SK-N-SH treated with all-trans-retinoic acid at 6 μM for 48 hours (cell line): ENCODE measurements around the gene ATP1A2.
"Not testable (repeated sequence)": the region's sequence is repeated elsewhere in the genome, so short reads cannot be mapped to it uniquely, and the experiment has no call there.

Experiments used
- GLIS3 ChIP-seq: fragments of 250-450 bp; sonication (Bioruptor Pico); IDR thresholded peaks from 2 replicates; pipeline ENCODE4 v1.5.0; 2020; ENCODE audit warnings: mild to moderate bottlenecking, moderate library complexity
- SNAI2 ChIP-seq: fragments of 250-450 bp; sonication (Bioruptor Pico); IDR thresholded peaks from 2 replicates; pipeline ENCODE4 v1.5.0; 2020; ENCODE audit warnings: mild to moderate bottlenecking, moderate library complexity
- ZFP3 ChIP-seq: fragments of 250-450 bp; sonication (Bioruptor Pico); IDR thresholded peaks from 2 replicates; pipeline ENCODE4 v1.5.0; 2020; ENCODE audit warnings: mild to moderate bottlenecking, moderate library complexity
- ZFP30 ChIP-seq: fragments of 450-650 bp; formaldehyde crosslinking; IDR thresholded peaks from 2 replicates; pipeline ENCODE4 v1.5.0; 2022; ENCODE audit warnings: mild to moderate bottlenecking, moderate library complexity
- ZNF565 ChIP-seq: fragments of 450-650 bp; formaldehyde crosslinking; conservative IDR thresholded peaks from 2 replicates; pipeline ENCODE4 v1.5.0; 2020; ENCODE audit warnings: low read depth, mild to moderate bottlenecking, moderate library complexity
- TF ChIP-seq, protein P1 (sequence below): fragments of 250-450 bp; sonication (Bioruptor Pico); IDR thresholded peaks from 2 replicates; pipeline ENCODE4 v1.5.1; 2020; ENCODE audit warnings: low read depth, mild to moderate bottlenecking, moderate library complexity
- TF ChIP-seq, protein P2 (sequence below): fragments of 250-450 bp; sonication (Bioruptor Pico); IDR thresholded peaks from 2 replicates; pipeline ENCODE4 v1.8.0; 2020; ENCODE audit warnings: mild to moderate bottlenecking, moderate library complexity, borderline replicate concordance
- TF ChIP-seq, protein P3 (sequence below): fragments of 250-450 bp; sonication (Bioruptor Pico); IDR thresholded peaks from 2 replicates; pipeline ENCODE4 v1.8.0; 2021; ENCODE audit warnings: low read depth, mild to moderate bottlenecking, moderate library complexity, borderline replicate concordance

GRCh38 chr1:160126342-160126741 lies 10.8 kb downstream of the ATP1A2 start:
- not testable (repeated sequence) for TF ChIP-seq ZFP30; ZFP3 (CRISPR knock-in tag); GLIS3 (CRISPR knock-in tag); ZNF565 (CRISPR knock-in tag); SNAI2
- TF ChIP-seq, protein P1, sequence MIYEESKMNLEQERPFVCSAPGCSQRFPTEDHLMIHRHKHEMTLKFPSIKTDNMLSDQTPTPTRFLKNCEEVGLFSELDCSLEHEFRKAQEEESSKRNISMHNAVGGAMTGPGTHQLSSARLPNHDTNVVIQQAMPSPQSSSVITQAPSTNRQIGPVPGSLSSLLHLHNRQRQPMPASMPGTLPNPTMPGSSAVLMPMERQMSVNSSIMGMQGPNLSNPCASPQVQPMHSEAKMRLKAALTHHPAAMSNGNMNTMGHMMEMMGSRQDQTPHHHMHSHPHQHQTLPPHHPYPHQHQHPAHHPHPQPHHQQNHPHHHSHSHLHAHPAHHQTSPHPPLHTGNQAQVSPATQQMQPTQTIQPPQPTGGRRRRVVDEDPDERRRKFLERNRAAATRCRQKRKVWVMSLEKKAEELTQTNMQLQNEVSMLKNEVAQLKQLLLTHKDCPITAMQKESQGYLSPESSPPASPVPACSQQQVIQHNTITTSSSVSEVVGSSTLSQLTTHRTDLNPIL (CRISPR knock-in tag), result not testable (repeated sequence)
- TF ChIP-seq, protein P2, sequence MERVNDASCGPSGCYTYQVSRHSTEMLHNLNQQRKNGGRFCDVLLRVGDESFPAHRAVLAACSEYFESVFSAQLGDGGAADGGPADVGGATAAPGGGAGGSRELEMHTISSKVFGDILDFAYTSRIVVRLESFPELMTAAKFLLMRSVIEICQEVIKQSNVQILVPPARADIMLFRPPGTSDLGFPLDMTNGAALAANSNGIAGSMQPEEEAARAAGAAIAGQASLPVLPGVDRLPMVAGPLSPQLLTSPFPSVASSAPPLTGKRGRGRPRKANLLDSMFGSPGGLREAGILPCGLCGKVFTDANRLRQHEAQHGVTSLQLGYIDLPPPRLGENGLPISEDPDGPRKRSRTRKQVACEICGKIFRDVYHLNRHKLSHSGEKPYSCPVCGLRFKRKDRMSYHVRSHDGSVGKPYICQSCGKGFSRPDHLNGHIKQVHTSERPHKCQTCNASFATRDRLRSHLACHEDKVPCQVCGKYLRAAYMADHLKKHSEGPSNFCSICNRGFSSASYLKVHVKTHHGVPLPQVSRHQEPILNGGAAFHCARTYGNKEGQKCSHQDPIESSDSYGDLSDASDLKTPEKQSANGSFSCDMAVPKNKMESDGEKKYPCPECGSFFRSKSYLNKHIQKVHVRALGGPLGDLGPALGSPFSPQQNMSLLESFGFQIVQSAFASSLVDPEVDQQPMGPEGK, result not testable (repeated sequence)
- TF ChIP-seq, protein P3, sequence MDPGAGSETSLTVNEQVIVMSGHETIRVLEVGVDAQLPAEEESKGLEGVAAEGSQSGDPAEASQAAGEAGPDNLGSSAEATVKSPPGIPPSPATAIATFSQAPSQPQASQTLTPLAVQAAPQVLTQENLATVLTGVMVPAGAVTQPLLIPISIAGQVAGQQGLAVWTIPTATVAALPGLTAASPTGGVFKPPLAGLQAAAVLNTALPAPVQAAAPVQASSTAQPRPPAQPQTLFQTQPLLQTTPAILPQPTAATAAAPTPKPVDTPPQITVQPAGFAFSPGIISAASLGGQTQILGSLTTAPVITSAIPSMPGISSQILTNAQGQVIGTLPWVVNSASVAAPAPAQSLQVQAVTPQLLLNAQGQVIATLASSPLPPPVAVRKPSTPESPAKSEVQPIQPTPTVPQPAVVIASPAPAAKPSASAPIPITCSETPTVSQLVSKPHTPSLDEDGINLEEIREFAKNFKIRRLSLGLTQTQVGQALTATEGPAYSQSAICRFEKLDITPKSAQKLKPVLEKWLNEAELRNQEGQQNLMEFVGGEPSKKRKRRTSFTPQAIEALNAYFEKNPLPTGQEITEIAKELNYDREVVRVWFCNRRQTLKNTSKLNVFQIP, result not testable (repeated sequence)
